ES-I3 (cell line): ENCODE measurements around the gene IFT122.

Source experiments
- H3K36me3 ChIP-seq: 2 replicates; pipeline ENCODE4 v1.6.1; 2013; ENCODE audit warnings: mild to moderate bottlenecking, low read length, control low read depth, moderate library complexity; ENCODE audit not compliant: insufficient read depth
- H3K4me1 ChIP-seq: 2 replicates; pipeline ENCODE4 v1.6.1; 2013; ENCODE audit warnings: mild to moderate bottlenecking, control low read depth, low read length; ENCODE audit not compliant: insufficient read depth
- H3K9ac ChIP-seq: 2 replicates; pipeline ENCODE4 v1.6.1; 2013; ENCODE audit warnings: low read depth, mild to moderate bottlenecking, low read length, moderate library complexity
- H3K9me3 ChIP-seq: 2 replicates; pipeline ENCODE4 v1.6.1; 2013; ENCODE audit warnings: mild to moderate bottlenecking, low read length, moderate library complexity; ENCODE audit not compliant: control insufficient read depth, insufficient read depth

The IFT122 gene

DNA sequence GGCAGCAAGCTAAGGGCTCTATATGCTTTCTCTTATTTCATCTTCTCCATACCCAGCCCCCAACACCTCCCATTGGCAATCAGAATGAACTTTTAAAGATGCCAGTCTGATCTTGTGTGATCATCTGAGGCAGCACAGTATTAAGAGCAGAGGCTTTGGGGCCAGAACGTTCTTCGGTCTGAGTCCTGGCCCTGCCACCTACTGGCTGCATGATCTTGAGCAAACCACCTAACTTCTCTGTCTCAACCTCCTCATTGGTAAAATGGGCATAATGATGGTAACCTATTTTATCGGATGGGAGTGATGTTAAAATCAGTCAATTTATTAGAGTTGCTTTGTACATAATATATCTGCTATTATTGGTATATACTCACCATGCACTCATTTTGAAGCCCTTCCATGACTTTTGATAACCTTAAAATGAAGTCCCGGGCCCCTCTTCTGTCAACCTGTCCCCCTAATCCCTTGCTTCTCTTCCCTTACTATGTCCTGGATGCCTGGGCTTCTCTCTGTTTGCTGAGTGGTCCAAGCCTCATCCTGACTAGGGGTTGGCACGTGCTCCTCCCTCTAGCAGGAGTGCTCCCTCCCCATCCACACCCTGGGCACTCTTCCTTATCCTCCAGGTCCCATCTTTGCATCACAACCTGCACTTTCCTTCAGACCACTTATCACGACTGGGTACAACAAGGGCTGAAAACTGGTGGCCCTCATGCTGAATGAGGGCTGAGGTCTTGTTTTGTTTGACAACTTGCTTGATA is 17.9 kb upstream of the IFT122 start:
- Histone ChIP-seq H3K4me1 (peaks cover 26% of the 10 kb centered on the region), H3K9ac (no peak overlapping the region), H3K9me3 (no peaks in the 10 kb centered on the region; the same call in 1 of the 2 replicates), H3K36me3 (no peaks in the 10 kb centered on the region)

DNA sequence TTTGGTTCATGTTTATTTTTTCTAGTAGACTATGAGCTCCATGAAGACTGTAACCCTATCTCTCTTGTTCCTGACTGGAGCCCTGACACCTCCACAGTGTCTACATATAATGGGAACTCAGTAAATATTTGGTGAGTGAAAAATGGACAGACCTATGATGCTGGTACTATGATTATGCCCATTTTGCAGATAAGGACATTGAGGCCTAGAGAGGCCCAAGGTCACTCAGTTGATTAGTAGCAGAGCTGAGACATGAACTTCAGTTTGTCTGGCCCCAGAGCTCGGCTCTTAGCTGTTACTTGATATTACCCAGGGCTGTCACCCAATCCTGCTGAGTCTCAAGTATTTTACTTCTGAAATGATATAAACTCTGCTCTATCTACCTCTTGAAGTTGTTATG is 17.1 kb upstream of the IFT122 start:
- Histone ChIP-seq H3K4me1 (peaks cover 26% of the 10 kb centered on the region), H3K9ac (no peak overlapping the region), H3K36me3 (no peaks in the 10 kb centered on the region), H3K9me3 (no peaks in the 10 kb centered on the region; the same call in 1 of the 2 replicates)

DNA sequence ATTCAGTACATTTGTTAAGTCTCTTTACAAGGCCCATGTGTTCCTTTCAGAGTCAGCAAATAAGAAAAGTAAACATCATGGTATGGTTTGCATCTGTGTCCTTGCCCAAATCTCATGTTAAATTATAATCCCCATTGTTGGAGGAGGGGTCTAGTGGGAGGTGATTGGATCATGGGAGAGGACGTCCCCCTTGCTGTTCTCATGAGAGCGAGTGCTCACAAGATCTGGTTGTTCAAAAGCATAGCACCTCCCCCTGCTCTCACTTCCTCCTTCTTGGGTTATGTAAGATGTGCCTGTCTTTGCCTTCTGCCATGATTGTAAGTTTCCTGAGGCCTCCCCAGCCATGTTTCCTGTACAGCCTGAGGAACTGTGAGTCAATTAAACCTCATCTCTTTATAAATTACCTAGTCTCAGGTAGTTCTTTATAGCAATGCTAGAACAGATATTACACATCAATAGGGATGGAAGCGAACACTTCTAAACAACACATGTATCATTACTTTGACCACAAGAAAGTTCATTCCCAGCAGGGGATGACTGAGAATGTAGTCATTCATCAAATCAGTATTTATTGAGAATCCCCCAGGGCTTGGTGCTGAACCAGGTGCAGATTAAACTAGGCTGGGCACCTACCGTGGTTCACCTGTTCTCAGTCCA is 15.7 kb upstream of the IFT122 start:
- H3K4me1 ChIP-seq, result peaks cover 21% of the 10 kb centered on the region
- H3K36me3 ChIP-seq, result no peaks in the 10 kb centered on the region
- H3K9ac ChIP-seq, result no peak overlapping the region
- no peaks in the 10 kb centered on the region; the same call in 1 of the 2 replicates for H3K9me3 ChIP-seq

DNA sequence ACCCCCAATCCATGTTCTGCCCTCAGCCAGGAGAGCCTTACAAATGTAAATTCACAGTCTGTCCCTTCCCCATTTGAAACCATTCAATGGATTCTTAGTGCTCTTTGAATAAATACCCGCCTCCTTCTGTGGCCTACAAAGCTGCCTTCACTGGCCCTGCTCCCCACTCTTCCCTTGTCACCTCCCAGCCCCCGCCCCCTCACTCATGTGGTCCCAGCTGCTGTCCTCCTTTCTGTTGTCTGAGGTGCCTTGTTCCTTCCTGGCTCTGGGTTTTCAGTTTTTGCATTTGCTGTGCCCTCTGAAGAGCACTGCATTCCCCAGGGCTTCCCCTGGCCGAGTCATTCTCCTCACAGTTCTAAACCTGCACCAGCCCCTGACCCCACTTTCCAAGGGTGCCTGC is 14.8 kb upstream of the IFT122 start:
- Histone ChIP-seq H3K4me1 (peaks cover 21% of the 10 kb centered on the region), H3K36me3 (no peaks in the 10 kb centered on the region), H3K9me3 (no peaks in the 10 kb centered on the region), H3K9ac (no peak overlapping the region)

DNA sequence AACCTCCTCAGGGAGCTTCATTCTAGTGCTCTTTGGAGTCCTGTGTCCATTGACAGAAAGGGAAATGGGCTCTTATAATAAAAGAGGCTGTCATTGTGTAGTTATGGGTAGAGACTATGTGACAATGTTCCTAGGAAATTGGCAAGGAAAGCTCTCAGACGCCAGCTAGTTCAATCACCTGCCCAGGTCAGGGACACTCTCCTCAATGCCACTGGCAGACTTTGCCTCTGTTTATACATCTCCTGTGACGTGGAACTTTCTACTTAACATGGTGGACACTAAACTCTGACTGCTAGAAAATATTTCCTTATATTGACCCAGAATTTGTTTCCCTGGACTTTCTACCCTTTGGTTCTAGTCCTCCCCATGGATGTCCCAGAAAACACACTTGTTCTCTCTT is 14.4 kb upstream of the IFT122 start:
- Histone ChIP-seq H3K36me3 (no peaks in the 10 kb centered on the region), H3K9me3 (no peaks in the 10 kb centered on the region), H3K9ac (no peak overlapping the region), H3K4me1 (peaks cover 21% of the 10 kb centered on the region)

DNA sequence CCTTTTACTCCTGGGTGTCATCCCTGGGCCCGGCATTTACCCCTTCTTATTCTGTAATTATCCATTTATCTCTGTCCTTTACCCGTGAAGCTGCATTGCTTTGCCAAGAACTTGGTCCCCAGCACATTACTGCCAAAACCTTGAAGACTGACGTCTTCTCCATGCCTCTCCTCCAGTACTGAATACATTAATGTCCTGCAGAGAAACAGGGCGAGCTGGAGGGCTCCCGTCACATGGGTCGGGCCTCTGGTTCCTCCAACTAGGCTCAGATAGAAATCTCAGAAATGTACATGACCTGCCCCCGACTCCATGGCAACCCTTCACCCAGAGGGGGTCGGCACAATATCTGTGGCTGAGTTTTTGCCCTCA is 12.0 kb upstream of the IFT122 start:
- Histone ChIP-seq H3K9ac (peak overlapping the region; percentile 42; the same call in 1 of the 2 replicates), H3K36me3 (peaks cover 7% of the 10 kb centered on the region; the same call in 1 of the 2 replicates), H3K4me1 (peaks cover 21% of the 10 kb centered on the region), H3K9me3 (no peaks in the 10 kb centered on the region)

DNA sequence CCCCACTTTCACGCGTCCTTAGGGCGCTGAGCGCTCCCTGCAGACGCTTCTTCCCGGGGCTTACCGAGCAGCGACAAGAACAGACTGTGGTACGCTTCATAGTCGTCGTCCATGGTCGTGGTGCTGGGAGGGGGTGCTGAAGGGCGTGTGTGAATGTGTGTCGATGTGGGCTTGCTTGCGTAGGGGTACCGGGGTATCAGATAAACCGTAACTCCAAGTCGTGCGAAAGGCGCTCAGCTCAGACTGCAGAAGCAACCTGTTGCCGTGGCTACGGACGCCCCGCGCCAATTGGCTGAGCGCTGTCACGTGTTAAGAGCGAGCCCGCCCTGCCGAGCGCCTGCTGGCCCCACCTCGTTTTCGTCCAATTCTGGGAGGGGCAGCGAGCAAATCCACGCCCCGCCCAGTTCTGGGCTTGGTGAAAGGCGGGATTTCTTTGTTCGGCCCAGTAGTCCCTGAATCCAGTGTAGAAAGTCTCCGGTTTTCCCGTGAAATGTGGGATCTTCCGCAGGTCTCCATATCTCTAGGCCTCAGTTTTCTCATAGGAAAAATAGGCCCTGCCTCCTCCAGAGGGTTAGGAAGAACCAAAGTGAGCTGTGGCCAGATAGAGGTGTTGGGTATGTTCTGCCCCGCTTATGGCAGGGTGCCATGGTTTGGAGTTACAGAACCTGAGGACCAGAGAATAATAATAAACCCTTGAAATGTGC is 11.5 kb upstream of the IFT122 start, which contains the start of gene EFCAB12:
TSS of gene EFCAB12 (minus strand) at position 261 of the 704 bp plus-strand sequence. CDS start at position 113, 148 bp downstream.
- no peaks in the 10 kb centered on the region for H3K9me3 ChIP-seq
- peaks cover 21% of the 10 kb centered on the region for H3K4me1 ChIP-seq
- peak within 1 kb of the TSS; percentile 42; the same call in 1 of the 2 replicates for H3K9ac ChIP-seq
- H3K36me3 ChIP-seq, result peaks cover 7% of the 10 kb centered on the region

DNA sequence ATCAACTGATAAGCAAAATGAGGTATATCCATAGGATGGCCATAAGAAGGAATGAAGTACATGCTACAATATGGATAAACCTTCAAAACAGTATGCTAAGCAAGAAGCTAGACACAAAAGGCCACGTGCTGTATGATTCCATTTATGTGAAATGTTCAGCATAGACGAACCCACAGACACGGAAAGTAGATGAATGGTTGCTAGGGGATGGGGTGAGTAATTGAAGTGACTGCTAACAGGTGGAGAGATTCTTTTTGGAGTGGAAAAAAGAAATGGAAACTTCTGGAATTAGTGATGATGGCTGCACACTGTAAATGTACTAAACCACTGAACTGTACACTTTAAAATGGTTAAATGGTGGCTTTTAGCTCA is 11.0 kb upstream of the IFT122 start:
- Histone ChIP-seq H3K9ac (0 out of 2 replicates have a peak overlapping the region, but pooled peaks have one; percentile 25), H3K9me3 (no peaks in the 10 kb centered on the region), H3K4me1 (peaks cover 18% of the 10 kb centered on the region), H3K36me3 (peaks cover 7% of the 10 kb centered on the region)

DNA sequence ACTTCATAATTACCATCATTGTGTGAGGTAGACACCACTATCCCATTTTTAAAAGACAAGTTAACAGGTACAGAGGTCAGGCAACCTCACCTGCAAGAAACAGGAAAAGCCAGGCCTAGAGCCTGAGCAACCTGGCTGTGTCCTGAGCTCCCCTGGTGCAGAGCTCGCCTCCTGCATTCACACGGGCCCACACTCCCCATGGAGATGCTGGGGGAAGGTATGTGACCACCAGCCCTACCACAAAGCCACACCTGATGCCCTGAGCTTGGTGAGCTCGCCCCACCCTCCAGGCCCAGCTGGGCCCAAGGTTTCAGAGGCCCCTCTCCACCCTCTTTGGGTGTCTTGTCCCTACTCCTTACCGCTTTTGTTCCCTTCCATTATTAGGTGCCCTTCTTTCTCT is 10.4 kb upstream of the IFT122 start:
- Histone ChIP-seq H3K36me3 (peaks cover 10% of the 10 kb centered on the region), H3K4me1 (peaks cover 13% of the 10 kb centered on the region), H3K9ac (no peak overlapping the region), H3K9me3 (no peaks in the 10 kb centered on the region)

DNA sequence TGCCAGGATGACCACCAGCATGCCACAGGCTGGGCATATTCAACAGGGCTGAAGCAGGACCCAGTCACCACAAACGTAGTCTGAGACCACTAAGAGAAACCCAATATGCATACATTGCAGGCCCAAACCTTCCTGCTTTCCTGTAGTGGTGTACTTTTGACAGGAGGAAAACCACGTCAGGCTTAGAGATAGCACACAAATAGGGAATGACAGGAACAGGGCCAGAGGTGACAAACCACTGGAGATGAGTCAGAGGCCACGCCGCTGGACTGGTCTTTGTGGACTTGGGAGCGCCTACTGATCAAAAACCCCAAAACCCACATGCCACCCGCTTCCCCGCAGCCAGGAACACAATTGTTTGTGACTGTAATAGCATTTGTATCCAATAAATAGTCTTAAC is 8.0 kb upstream of the IFT122 start:
- no peaks in the 10 kb centered on the region for H3K4me1 ChIP-seq
- no peaks in the 10 kb centered on the region for H3K9me3 ChIP-seq
- peaks cover 20% of the 10 kb centered on the region for H3K36me3 ChIP-seq
- no peak overlapping the region for H3K9ac ChIP-seq

DNA sequence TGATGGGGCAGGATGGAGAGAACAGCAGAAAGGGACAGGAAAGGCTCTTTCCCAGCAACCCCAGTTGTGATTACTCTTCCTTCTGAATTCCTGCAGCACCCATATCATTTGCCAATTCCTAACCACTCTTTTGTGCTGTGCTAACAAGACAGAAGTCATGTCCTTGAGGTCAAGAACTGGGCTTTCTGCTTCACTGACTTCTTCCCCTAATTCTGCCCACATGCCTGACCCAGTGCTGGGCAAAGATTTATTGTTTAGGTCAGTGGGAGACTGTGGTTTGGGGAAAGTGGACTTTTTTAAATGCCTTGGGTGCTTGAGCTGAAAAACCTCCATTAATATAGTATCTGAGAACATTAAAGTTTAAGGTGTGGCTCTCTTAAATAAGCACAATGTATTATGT is 7.4 kb upstream of the IFT122 start:
- Histone ChIP-seq H3K36me3 (peaks cover 23% of the 10 kb centered on the region), H3K9ac (no peak overlapping the region), H3K9me3 (no peaks in the 10 kb centered on the region), H3K4me1 (no peaks in the 10 kb centered on the region)

DNA sequence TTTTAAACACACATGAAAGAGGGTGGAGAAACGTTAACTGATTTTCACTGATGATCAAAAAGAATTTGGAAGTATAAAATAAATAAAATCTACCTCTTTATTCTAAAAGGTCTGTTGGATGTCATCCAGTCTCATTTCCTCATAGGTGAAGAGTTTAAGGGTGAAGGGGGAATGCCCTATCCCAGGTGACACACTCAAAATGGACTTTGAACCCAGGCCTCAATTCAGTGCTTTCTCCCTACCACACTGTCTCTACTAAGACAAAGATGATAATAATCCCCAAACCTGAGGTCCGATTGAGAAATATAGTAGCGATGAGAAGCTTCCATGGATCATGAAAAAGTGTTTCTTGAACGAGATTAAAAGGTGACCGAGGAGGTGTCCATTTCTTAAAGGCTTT is 6.5 kb upstream of the IFT122 start:
- no peaks in the 10 kb centered on the region for H3K9me3 ChIP-seq
- H3K9ac ChIP-seq, result no peak overlapping the region
- peaks cover 27% of the 10 kb centered on the region for H3K36me3 ChIP-seq
- H3K4me1 ChIP-seq, result peaks cover 4% of the 10 kb centered on the region; the same call in 1 of the 2 replicates

DNA sequence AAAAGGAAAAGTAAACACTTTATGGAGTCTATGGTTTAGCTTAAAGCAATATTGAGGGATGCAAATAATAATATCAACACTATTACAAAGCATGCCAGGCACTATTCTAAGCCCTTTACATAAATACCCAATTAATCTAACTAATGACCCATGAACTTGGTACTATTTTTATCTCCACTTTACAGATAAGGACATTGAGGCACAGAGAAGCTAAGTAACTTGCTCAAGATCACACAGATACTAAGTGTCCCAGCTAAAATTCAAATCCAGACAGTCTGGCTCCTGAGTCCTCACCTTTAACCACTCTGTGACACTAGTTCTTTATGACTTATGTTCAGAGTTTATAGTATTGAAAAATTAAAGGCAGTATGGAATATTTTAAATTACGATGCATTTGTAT is 5.9 kb upstream of the IFT122 start:
- Histone ChIP-seq H3K9ac (no peak overlapping the region), H3K4me1 (peaks cover 5% of the 10 kb centered on the region; the same call in 1 of the 2 replicates), H3K36me3 (peaks cover 27% of the 10 kb centered on the region), H3K9me3 (no peaks in the 10 kb centered on the region)

DNA sequence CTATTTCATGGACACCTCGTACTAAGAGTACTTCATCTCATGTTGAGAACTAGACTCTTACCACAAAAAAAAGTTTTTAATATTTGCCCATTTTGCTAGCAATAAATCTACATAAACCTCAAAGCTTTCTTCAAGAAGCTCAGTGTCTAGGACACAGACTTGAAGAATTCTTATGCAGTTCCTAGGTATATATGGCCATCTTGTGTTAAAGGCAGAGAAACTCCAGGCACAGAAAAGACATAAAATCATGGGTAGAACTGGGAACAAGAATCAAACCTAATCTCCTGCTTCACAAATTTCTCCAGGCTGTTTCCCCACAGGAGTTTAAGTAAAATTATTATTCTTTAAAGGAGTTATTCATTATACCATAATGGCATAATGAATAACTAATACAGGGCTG is 4.7 kb upstream of the IFT122 start:
- Histone ChIP-seq H3K9me3 (no peaks in the 10 kb centered on the region), H3K9ac (no peak overlapping the region), H3K36me3 (peaks cover 27% of the 10 kb centered on the region), H3K4me1 (peaks cover 5% of the 10 kb centered on the region; the same call in 1 of the 2 replicates)
